ENCODE data around the gene DLL3. TPM values are rescaled to one million over a fixed set of nuclear protein-coding genes. Genes with fewer than 3 reads are reported as not detected.
A peak's percentile ranks its signal among the peaks of the same experiment; 100 is the strongest.

The DLL3 gene
- total RNA-seq, 6 experiments from 2014 or later: not detected

- no peaks in the 10 kb centered on the region for H3K9me3 ChIP-seq
- 0% methylated on average over 5 of the region's 84 CpGs for WGBS (ENCODE audit: insufficient coverage, low coverage, low lambda C conversion rate, missing lambda C conversion rate)
- H3K36me3 ChIP-seq: no peaks in the 10 kb centered on the region
- peaks cover 0 to 16% (median 8%) of the 10 kb centered on the region in 4 donors for H3K4me1 ChIP-seq
- ATAC-seq (peak; percentile 96 to 98 (median 97)), DNase-seq (peak; percentile 96 to 97 (median 97))
- TF ChIP-seq, protein P1, sequence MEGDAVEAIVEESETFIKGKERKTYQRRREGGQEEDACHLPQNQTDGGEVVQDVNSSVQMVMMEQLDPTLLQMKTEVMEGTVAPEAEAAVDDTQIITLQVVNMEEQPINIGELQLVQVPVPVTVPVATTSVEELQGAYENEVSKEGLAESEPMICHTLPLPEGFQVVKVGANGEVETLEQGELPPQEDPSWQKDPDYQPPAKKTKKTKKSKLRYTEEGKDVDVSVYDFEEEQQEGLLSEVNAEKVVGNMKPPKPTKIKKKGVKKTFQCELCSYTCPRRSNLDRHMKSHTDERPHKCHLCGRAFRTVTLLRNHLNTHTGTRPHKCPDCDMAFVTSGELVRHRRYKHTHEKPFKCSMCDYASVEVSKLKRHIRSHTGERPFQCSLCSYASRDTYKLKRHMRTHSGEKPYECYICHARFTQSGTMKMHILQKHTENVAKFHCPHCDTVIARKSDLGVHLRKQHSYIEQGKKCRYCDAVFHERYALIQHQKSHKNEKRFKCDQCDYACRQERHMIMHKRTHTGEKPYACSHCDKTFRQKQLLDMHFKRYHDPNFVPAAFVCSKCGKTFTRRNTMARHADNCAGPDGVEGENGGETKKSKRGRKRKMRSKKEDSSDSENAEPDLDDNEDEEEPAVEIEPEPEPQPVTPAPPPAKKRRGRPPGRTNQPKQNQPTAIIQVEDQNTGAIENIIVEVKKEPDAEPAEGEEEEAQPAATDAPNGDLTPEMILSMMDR (IDR thresholded peaks at IDR 0.05): peak; percentile 80 to 93 (median 89)
- TF ChIP-seq POLR2A (IDR thresholded peaks at IDR 0.05): peak; percentile 88
- intact Hi-C loops (cut with DNase I): loop anchor here (10.0 kb wide), 2 partner anchors 65 to 105 kb away; partner anchors contain the start of gene RPS16 (in 1 of the 2)
- no peaks in the 10 kb centered on the region for H3K27me3 ChIP-seq
- H3K4me3 ChIP-seq: peak within 1 kb of the TSS; percentile 77 to 85 (median 79)
- peak within 1 kb of the TSS; percentile 82 to 88 (median 86) for H3K27ac ChIP-seq
Observed at GRCh38 chr19:39539518-39540332, 41.0 kb downstream of the DLL3 start, which contains the start of gene EID2. Gene EID2 (minus strand): TSS chr19:39540161. CDS start chr19:39540079, 82 bp downstream.

- WGBS (ENCODE audit: insufficient coverage, low coverage, low lambda C conversion rate, missing lambda C conversion rate): 11% methylated on average over 8 of the region's 10 CpGs
- Histone ChIP-seq H3K4me1 (peaks cover 0 to 16% (median 8%) of the 10 kb centered on the region in 4 donors), H3K36me3 (no peaks in the 10 kb centered on the region), H3K9me3 (no peaks in the 10 kb centered on the region), H3K27ac (no peak overlapping the region), H3K27me3 (no peaks in the 10 kb centered on the region), H3K4me3 (no peak overlapping the region)
- ATAC-seq (no peak), DNase-seq (no peak)
- TF ChIP-seq POLR2A (IDR thresholded peaks at IDR 0.05): no peak
- TF ChIP-seq, protein P1 (IDR thresholded peaks at IDR 0.05): no peak
- intact Hi-C loops (cut with DNase I): no loop called here
Observed at GRCh38 chr19:39540333-39540673, 41.6 kb downstream of the DLL3 start.

- H3K4me3 ChIP-seq: no peak overlapping the region
Observed at GRCh38 chr19:39542206-39542605, 43.5 kb downstream of the DLL3 start.

DNA sequence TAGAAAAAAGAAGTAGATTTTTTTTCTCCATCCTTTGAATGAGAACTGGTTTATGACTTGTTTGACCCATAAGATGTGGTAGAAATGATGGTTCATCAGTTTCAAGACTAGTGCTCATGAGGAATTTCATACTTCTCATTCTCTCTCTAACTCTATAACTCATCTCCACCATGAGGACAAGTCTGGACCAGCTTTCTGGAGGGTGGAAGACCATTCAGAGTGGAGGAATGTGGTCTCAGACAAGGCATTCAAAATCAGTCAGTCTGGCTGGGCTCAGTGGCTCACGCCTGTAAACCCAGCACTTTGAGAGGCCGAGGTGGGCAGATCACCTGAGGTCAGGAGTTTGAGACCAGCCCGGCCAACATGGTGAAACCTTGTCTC, 44.7 kb downstream of the DLL3 start:
- 72% methylated on average over 2 of the region's 3 CpGs for WGBS (ENCODE audit: insufficient coverage, low coverage, low lambda C conversion rate, missing lambda C conversion rate)
- ATAC-seq (no peak), DNase-seq (no peak)
- no peak for TF ChIP-seq POLR2A (IDR thresholded peaks at IDR 0.05)
- TF ChIP-seq, protein P1 (IDR thresholded peaks at IDR 0.05): no peak
- Histone ChIP-seq H3K36me3 (no peaks in the 10 kb centered on the region), H3K27ac (no peak overlapping the region), H3K27me3 (no peaks in the 10 kb centered on the region), H3K4me1 (peaks cover 0 to 11% (median 5%) of the 10 kb centered on the region in 4 donors), H3K9me3 (no peaks in the 10 kb centered on the region), H3K4me3 (no peak overlapping the region)
- intact Hi-C loops (cut with DNase I): no loop called here

More at GRCh38 chr19:39542206-39542605, 43.5 kb downstream of the DLL3 start:
- intact Hi-C loops (cut with DNase I): no loop called here
- peak in 1 of 4 donors; percentile 8 for ATAC-seq
- no peaks in the 10 kb centered on the region for H3K9me3 ChIP-seq
- H3K36me3 ChIP-seq: no peaks in the 10 kb centered on the region
- H3K27me3 ChIP-seq: no peaks in the 10 kb centered on the region
- DNase-seq: no peak
- no peak overlapping the region for H3K27ac ChIP-seq
- H3K4me1 ChIP-seq: peaks cover 0 to 16% (median 8%) of the 10 kb centered on the region in 4 donors
- TF ChIP-seq, protein P1 (IDR thresholded peaks at IDR 0.05): no peak
- TF ChIP-seq POLR2A (IDR thresholded peaks at IDR 0.05): no peak
- WGBS (ENCODE audit: insufficient coverage, low coverage, low lambda C conversion rate, missing lambda C conversion rate): 40% methylated on average over 2 of the region's 2 CpGs
